ENCODE results near the gene SPG11. TPM values are rescaled to one million over a fixed set of nuclear protein-coding genes. Genes with fewer than 3 reads are reported as not detected.

Gene SPG11
- total RNA-seq, 1 donor from 2014 or later, result 78.0 TPM

- intact Hi-C loops (cut with micrococcal nuclease), result loop anchor here (10.0 kb wide), 3 partner anchors 706 to 1016 kb away; partner anchors contain the start of genes MAP1A, MFAP1, PDIA3 and WDR76
These were observed 132.8 kb downstream of the SPG11 start for GRCh38 chr15:44530653-44531052.

GRCh38 chr15:44529864-44530604, 133.4 kb downstream of the SPG11 start:
- intact Hi-C loops (cut with micrococcal nuclease), result loop anchor here (10.0 kb wide), 3 partner anchors 705 to 1015 kb away; partner anchors contain the start of genes MAP1A, MFAP1, PDIA3 and WDR76

GRCh38 chr15:44527241-44527640, 136.2 kb downstream of the SPG11 start:
- intact Hi-C loops (cut with micrococcal nuclease), result no loop called here

GRCh38 chr15:44525018-44525417, 138.4 kb downstream of the SPG11 start:
- intact Hi-C loops (cut with micrococcal nuclease), result no loop called here

- intact Hi-C loops (cut with micrococcal nuclease), result no loop called here
These were observed 143.9 kb downstream of the SPG11 start for GRCh38 chr15:44519537-44519936.

- intact Hi-C loops (cut with micrococcal nuclease), result no loop called here
These were observed 147.0 kb downstream of the SPG11 start for GRCh38 chr15:44516436-44516835.

Other genes starting within 250 kb of the SPG11 start
- 60.5 and 62.4 TPM in 2 replicates for gene CTDSPL2, start 236.0 kb downstream of the SPG11 start, total RNA-seq
- gene EIF3J, start 126.5 kb downstream of the SPG11 start, total RNA-seq, result 87.3 and 101 TPM in 2 replicates
- gene PATL2, start 47.7 kb upstream of the SPG11 start, total RNA-seq, result 60.5 and 62.1 TPM in 2 replicates
- 8,744 and 8,765 TPM in 2 replicates for gene B2M, start 47.9 kb upstream of the SPG11 start, total RNA-seq
- gene TRIM69, start 72.9 kb upstream of the SPG11 start, total RNA-seq, result 61.5 and 73.7 TPM in 2 replicates